ENCODE data around the gene DYNLT4. TPM values are rescaled to one million over a fixed set of nuclear protein-coding genes. Genes with fewer than 3 reads are reported as not detected.
A peak's percentile ranks its signal among the peaks of the same experiment; 100 is the strongest.
"Not testable (repeated sequence)": the region's sequence is repeated elsewhere in the genome, so short reads cannot be mapped to it uniquely, and the experiment has no call there.

Gene DYNLT4
- total RNA-seq, 1 donor from 2014 or later = 0.55 TPM

GRCh38 chr1:44811234-44811633, 4.1 kb upstream of the DYNLT4 start:
- DNase-seq (ENCODE audit: low spot score) (no peak), ATAC-seq (no peak)

- not testable (repeated sequence) for DNase-seq (ENCODE audit: low spot score); ATAC-seq
These were observed 3.6 kb upstream of the DYNLT4 start for GRCh38 chr1:44810762-44811105.

GRCh38 chr1:44810101-44810761, 3.1 kb upstream of the DYNLT4 start:
- ATAC-seq (no peak), DNase-seq (ENCODE audit: low spot score) (no peak)

GRCh38 chr1:44808938-44809917, 2.1 kb upstream of the DYNLT4 start:
- ATAC-seq (no peak), DNase-seq (ENCODE audit: low spot score) (no peak)

GRCh38 chr1:44808063-44808937, 1.1 kb upstream of the DYNLT4 start, which contains the start of gene BTBD19:
Gene BTBD19, plus strand, starts transcription at chr1:44808523. Its CDS starts 298 bp downstream, at chr1:44808821.
- ATAC-seq (peak; percentile 53), DNase-seq (ENCODE audit: low spot score) (peak; percentile 84)

- ATAC-seq (peak; percentile 83), DNase-seq (ENCODE audit: low spot score) (peak; percentile 95)
These were observed 362 bp upstream of the DYNLT4 start for GRCh38 chr1:44807364-44808062.

GRCh38 chr1:44806025-44806703, 987 bp downstream of the DYNLT4 start:
- no peak for DNase-seq (ENCODE audit: low spot score)
- no peak for ATAC-seq

GRCh38 chr1:44805311-44806024, 1.7 kb downstream of the DYNLT4 start:
- DNase-seq (ENCODE audit: low spot score) = no peak
- no peak for ATAC-seq

- no peak for ATAC-seq
- DNase-seq (ENCODE audit: low spot score) = no peak
These were observed 3.6 kb downstream of the DYNLT4 start for GRCh38 chr1:44803312-44804095.

GRCh38 chr1:44803062-44803311, 4.2 kb downstream of the DYNLT4 start:
- no peak for ATAC-seq

GRCh38 chr1:44802306-44803061, 4.7 kb downstream of the DYNLT4 start:
- DNase-seq (ENCODE audit: low spot score) = no peak
- ATAC-seq = no peak

More at GRCh38 chr1:44803062-44803311, 4.2 kb downstream of the DYNLT4 start:
- no peak for DNase-seq (ENCODE audit: low spot score)

- DNase-seq (ENCODE audit: low spot score) (no peak), ATAC-seq (no peak)
These were observed 5.5 kb downstream of the DYNLT4 start for GRCh38 chr1:44801491-44802305.

GRCh38 chr1:44799770-44800584, 7.2 kb downstream of the DYNLT4 start, which contains the start of gene PLK3:
Gene PLK3, plus strand, starts transcription at chr1:44800377. Its CDS starts 87 bp downstream, at chr1:44800464.
- ATAC-seq = peak; percentile 94
- peak; percentile 98 for DNase-seq (ENCODE audit: low spot score)

GRCh38 chr1:44798481-44799365, 8.4 kb downstream of the DYNLT4 start:
- ATAC-seq (no peak), DNase-seq (ENCODE audit: low spot score) (no peak)

GRCh38 chr1:44797886-44798285, 9.3 kb downstream of the DYNLT4 start:
- not testable (repeated sequence) for DNase-seq (ENCODE audit: low spot score); ATAC-seq
